ENCODE results near the gene PSTK.

The PSTK gene

GRCh38 chr10:123019941-123020703, 39.9 kb downstream of the PSTK start:
- DNase-seq (ENCODE audit: low read depth in 2 of 2), result no peak

- DNase-seq (ENCODE audit: low read depth in 2 of 2), result no peak
Measured at GRCh38 chr10:123021517-123021916, 41.3 kb downstream of the PSTK start.

- DNase-seq (ENCODE audit: low read depth in 2 of 2), result no peak
Measured at GRCh38 chr10:123024540-123024939, 44.3 kb downstream of the PSTK start.

- no peak for DNase-seq (ENCODE audit: low read depth in 2 of 2)
Measured at GRCh38 chr10:123026302-123026701, 46.1 kb downstream of the PSTK start.

- DNase-seq (ENCODE audit: low read depth in 2 of 2), result no peak
Measured at GRCh38 chr10:123027861-123028260, 47.7 kb downstream of the PSTK start.

GRCh38 chr10:123031124-123031523, 50.9 kb downstream of the PSTK start:
- no peak for DNase-seq (ENCODE audit: low read depth in 2 of 2)

- no peak for DNase-seq (ENCODE audit: low read depth in 2 of 2)
Measured at GRCh38 chr10:123034332-123034731, 54.1 kb downstream of the PSTK start.

- DNase-seq (ENCODE audit: low read depth in 2 of 2), result no peak
Measured at GRCh38 chr10:123035467-123036086, 55.4 kb downstream of the PSTK start.

- DNase-seq (ENCODE audit: low read depth in 2 of 2), result no peak
Measured at GRCh38 chr10:123038782-123039631, 58.8 kb downstream of the PSTK start.

GRCh38 chr10:123039632-123039930, 59.4 kb downstream of the PSTK start:
- DNase-seq (ENCODE audit: low read depth in 2 of 2), result no peak

Data from stimulated activated CD8-positive, alpha-beta memory T cell treated with anti-CD3 and anti-CD28 coated beads, Interleukin-2, amount 100 ng/mL, for 1 hour (primary cell).